ENCODE data around the gene MINDY4.

DNA sequence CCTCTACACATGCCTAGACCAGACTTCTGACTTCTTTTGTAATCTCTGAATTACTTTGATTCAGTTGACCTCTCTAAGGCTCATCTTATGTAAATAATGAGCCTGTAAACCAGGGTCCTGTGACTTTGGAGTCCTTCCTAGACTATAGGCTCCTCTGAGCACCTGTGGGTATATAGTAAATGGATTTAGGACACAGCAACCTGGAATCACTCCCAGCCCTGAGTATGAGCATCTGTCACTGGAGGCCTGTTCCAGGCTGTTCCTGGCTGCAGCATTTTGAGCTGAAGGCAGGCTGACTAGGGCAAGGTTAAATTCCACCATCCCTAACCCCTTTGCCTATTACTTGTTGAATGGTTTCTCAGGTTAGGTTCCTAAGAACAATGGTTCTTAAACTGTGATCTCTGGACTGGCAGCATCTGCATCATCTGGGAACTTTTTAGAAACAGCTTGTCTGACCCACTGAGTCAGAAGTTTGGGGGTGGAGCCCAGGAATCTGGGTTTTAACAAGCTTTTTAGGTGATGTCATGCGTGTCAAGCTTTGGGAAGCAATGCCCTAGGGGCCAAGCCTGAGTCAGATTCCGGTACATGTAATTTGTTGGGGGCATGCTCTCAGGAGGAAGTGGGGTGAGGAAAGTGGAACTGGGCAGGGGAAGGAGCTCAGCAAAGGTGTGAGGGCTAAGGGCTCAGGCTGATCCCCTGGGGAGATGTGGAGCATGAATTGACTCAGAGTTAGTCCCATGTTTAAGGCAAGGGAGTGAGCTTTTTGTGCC, 28.2 kb downstream of the MINDY4 start:
- TF ChIP-seq, protein P1, sequence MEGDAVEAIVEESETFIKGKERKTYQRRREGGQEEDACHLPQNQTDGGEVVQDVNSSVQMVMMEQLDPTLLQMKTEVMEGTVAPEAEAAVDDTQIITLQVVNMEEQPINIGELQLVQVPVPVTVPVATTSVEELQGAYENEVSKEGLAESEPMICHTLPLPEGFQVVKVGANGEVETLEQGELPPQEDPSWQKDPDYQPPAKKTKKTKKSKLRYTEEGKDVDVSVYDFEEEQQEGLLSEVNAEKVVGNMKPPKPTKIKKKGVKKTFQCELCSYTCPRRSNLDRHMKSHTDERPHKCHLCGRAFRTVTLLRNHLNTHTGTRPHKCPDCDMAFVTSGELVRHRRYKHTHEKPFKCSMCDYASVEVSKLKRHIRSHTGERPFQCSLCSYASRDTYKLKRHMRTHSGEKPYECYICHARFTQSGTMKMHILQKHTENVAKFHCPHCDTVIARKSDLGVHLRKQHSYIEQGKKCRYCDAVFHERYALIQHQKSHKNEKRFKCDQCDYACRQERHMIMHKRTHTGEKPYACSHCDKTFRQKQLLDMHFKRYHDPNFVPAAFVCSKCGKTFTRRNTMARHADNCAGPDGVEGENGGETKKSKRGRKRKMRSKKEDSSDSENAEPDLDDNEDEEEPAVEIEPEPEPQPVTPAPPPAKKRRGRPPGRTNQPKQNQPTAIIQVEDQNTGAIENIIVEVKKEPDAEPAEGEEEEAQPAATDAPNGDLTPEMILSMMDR (IDR thresholded peaks at IDR 0.05; ENCODE audit: insufficient read depth, low read length): no peak
- TF ChIP-seq POLR2AphosphoS5 (IDR thresholded peaks at IDR 0.05; ENCODE audit: low read depth) (no peak), GABPA (IDR thresholded peaks at IDR 0.05; ENCODE audit: low read depth) (no peak), SPI1 (IDR thresholded peaks at IDR 0.05; ENCODE audit: borderline replicate concordance, low read depth) (no peak)
- TF ChIP-seq, protein P2, sequence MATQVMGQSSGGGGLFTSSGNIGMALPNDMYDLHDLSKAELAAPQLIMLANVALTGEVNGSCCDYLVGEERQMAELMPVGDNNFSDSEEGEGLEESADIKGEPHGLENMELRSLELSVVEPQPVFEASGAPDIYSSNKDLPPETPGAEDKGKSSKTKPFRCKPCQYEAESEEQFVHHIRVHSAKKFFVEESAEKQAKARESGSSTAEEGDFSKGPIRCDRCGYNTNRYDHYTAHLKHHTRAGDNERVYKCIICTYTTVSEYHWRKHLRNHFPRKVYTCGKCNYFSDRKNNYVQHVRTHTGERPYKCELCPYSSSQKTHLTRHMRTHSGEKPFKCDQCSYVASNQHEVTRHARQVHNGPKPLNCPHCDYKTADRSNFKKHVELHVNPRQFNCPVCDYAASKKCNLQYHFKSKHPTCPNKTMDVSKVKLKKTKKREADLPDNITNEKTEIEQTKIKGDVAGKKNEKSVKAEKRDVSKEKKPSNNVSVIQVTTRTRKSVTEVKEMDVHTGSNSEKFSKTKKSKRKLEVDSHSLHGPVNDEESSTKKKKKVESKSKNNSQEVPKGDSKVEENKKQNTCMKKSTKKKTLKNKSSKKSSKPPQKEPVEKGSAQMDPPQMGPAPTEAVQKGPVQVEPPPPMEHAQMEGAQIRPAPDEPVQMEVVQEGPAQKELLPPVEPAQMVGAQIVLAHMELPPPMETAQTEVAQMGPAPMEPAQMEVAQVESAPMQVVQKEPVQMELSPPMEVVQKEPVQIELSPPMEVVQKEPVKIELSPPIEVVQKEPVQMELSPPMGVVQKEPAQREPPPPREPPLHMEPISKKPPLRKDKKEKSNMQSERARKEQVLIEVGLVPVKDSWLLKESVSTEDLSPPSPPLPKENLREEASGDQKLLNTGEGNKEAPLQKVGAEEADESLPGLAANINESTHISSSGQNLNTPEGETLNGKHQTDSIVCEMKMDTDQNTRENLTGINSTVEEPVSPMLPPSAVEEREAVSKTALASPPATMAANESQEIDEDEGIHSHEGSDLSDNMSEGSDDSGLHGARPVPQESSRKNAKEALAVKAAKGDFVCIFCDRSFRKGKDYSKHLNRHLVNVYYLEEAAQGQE (IDR thresholded peaks at IDR 0.05; ENCODE audit: insufficient replicate concordance, low read depth): no peak

All from HL-60 (cell line).